Neutrophil (primary cell): Measurements from ENCODE around the gene CCDC74B.
"Not testable (repeated sequence)": the region's sequence is repeated elsewhere in the genome, so short reads cannot be mapped to it uniquely, and the experiment has no call there.

Experiments used
- H3K27ac ChIP-seq: fragments of 200-600 bp; sonication (generic); 2 replicates; pipeline ENCODE4 v1.5.1; 2016; ENCODE audit warnings: mild to moderate bottlenecking, moderate library complexity
- H3K27me3 ChIP-seq: fragments of 200-600 bp; sonication (generic); 2 replicates; pipeline ENCODE4 v1.6.0; 2016; ENCODE audit warnings: mild to moderate bottlenecking
- H3K36me3 ChIP-seq: fragments of 200-600 bp; sonication (generic); 2 replicates; pipeline ENCODE4 v1.5.1; 2017
- H3K4me1 ChIP-seq, 2 experiments: fragments of 200-600 bp in 1 of 2; sonication (generic) in 1 of 2; 1 replicate in 1 of 2; 2 replicates in 1 of 2; pipeline versions ENCODE4 v1.5.1 to v1.6.1; 2013 to 2016; ENCODE audit warnings: low read depth in 1 of 2, low read length in 1 of 2, mild to moderate bottlenecking in 1 of 2, moderate library complexity in 1 of 2; ENCODE audit not compliant: control insufficient read depth in 1 of 2, insufficient read depth in 1 of 2
- H3K4me3 ChIP-seq, 2 experiments: fragments of 200-600 bp in 1 of 2; sonication (generic) in 1 of 2; 1 replicate in 1 of 2; 2 replicates in 1 of 2; pipeline ENCODE4 v1.5.1; 2013 to 2016; ENCODE audit warnings: low read depth in 1 of 2, low read length in 1 of 2, mild to moderate bottlenecking in 1 of 2, moderate library complexity in 1 of 2
- H3K9me3 ChIP-seq: fragments of 200-600 bp; sonication (generic); 2 replicates; pipeline ENCODE4 v1.5.1; 2016
- TF ChIP-seq, protein P1 (sequence below): fragments of 200-600 bp; sonication (generic); IDR thresholded peaks from 2 replicates; pipeline ENCODE4 v1.5.1; 2016; ENCODE audit warnings: antibody characterized with exemption

Gene CCDC74B

DNA sequence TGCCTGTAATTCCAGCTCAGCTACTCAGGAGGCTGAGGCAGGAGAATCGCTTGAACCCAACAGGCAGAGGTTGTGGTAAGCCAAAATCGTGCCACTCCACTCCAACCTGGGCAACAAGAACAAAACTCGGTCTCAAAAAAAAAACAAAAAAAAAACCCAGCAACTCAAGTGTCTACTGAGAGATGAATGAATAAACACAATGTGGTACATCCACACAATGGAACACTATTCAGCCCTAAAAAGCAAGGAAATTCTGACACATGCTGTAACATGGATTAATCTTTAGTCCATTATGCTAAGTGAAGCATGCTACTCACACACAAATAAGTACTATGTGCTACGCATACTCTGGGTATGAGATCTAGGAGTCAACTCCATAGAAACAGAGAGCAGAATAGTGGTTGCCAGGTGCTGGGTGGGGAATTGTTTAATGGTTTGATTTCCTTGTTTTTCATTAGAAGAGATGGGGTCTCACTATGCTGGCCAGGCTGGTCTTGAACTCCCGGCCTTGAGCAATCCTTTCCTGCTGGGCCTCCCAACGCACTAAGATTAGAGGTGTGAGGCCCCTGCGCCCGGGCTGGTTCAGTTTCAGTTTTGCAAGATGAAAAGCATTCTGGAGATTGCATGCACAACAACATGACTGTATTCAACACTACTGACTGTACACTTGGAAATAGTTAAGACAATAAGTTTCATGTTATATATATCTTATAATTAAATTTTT is 20.5 kb upstream of the CCDC74B start:
- Histone ChIP-seq H3K4me3 (no peak overlapping the region), H3K27ac (no peak overlapping the region), H3K27me3 (no peaks in the 10 kb centered on the region), H3K4me1 (no peaks in the 10 kb centered on the region), H3K9me3 (no peaks in the 10 kb centered on the region), H3K36me3 (peaks cover 65% of the 10 kb centered on the region)
- TF ChIP-seq, protein P1, sequence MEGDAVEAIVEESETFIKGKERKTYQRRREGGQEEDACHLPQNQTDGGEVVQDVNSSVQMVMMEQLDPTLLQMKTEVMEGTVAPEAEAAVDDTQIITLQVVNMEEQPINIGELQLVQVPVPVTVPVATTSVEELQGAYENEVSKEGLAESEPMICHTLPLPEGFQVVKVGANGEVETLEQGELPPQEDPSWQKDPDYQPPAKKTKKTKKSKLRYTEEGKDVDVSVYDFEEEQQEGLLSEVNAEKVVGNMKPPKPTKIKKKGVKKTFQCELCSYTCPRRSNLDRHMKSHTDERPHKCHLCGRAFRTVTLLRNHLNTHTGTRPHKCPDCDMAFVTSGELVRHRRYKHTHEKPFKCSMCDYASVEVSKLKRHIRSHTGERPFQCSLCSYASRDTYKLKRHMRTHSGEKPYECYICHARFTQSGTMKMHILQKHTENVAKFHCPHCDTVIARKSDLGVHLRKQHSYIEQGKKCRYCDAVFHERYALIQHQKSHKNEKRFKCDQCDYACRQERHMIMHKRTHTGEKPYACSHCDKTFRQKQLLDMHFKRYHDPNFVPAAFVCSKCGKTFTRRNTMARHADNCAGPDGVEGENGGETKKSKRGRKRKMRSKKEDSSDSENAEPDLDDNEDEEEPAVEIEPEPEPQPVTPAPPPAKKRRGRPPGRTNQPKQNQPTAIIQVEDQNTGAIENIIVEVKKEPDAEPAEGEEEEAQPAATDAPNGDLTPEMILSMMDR: no peak

- H3K4me1 ChIP-seq: no peaks in the 10 kb centered on the region
- H3K4me3 ChIP-seq: no peak overlapping the region
- no peaks in the 10 kb centered on the region for H3K27me3 ChIP-seq
- H3K36me3 ChIP-seq: peaks cover 76% of the 10 kb centered on the region
- H3K27ac ChIP-seq: no peak overlapping the region
- TF ChIP-seq, protein P1: no peak
- H3K9me3 ChIP-seq: no peaks in the 10 kb centered on the region
These were observed 18.1 kb upstream of the CCDC74B start for GRCh38 chr2:130162968-130163367.

- not testable (repeated sequence) for H3K4me3 ChIP-seq, H3K27me3 ChIP-seq, H3K27ac ChIP-seq, H3K4me1 ChIP-seq, H3K9me3 ChIP-seq
- peaks cover 72% of the 10 kb centered on the region for H3K36me3 ChIP-seq
These were observed 17.6 kb upstream of the CCDC74B start for GRCh38 chr2:130162486-130162885.

- H3K4me3 ChIP-seq, H3K4me1 ChIP-seq, H3K9me3 ChIP-seq, H3K27ac ChIP-seq, H3K27me3 ChIP-seq: not testable (repeated sequence)
- H3K36me3 ChIP-seq: peaks cover 60% of the 10 kb centered on the region
These were observed 16.2 kb upstream of the CCDC74B start for GRCh38 chr2:130160838-130161705.

GRCh38 chr2:130160131-130160530 is 15.2 kb upstream of the CCDC74B start:
- H3K36me3 ChIP-seq: peaks cover 56% of the 10 kb centered on the region
- H3K27ac ChIP-seq: no peak overlapping the region
- H3K4me1 ChIP-seq: no peaks in the 10 kb centered on the region
- no peaks in the 10 kb centered on the region for H3K27me3 ChIP-seq
- no peak overlapping the region for H3K4me3 ChIP-seq
- TF ChIP-seq, protein P1: no peak
- no peaks in the 10 kb centered on the region for H3K9me3 ChIP-seq

- peaks cover 58% of the 10 kb centered on the region for H3K36me3 ChIP-seq
- not testable (repeated sequence) for H3K4me3 ChIP-seq, H3K4me1 ChIP-seq, H3K9me3 ChIP-seq, H3K27me3 ChIP-seq, H3K27ac ChIP-seq
These were observed 14.5 kb upstream of the CCDC74B start for GRCh38 chr2:130159376-130159775.

- peaks cover 58% of the 10 kb centered on the region for H3K36me3 ChIP-seq
- no peaks in the 10 kb centered on the region for H3K9me3 ChIP-seq
- TF ChIP-seq, protein P1: no peak
- H3K27ac ChIP-seq: no peak overlapping the region
- no peaks in the 10 kb centered on the region for H3K27me3 ChIP-seq
- H3K4me1 ChIP-seq: no peaks in the 10 kb centered on the region
- no peak overlapping the region for H3K4me3 ChIP-seq
These were observed 13.7 kb upstream of the CCDC74B start for GRCh38 chr2:130158631-130159030.

- not testable (repeated sequence) for H3K27me3 ChIP-seq, H3K9me3 ChIP-seq, H3K27ac ChIP-seq, H3K4me1 ChIP-seq, H3K4me3 ChIP-seq
- H3K36me3 ChIP-seq: peaks cover 58% of the 10 kb centered on the region
These were observed 13.1 kb upstream of the CCDC74B start for GRCh38 chr2:130157825-130158514.

DNA sequence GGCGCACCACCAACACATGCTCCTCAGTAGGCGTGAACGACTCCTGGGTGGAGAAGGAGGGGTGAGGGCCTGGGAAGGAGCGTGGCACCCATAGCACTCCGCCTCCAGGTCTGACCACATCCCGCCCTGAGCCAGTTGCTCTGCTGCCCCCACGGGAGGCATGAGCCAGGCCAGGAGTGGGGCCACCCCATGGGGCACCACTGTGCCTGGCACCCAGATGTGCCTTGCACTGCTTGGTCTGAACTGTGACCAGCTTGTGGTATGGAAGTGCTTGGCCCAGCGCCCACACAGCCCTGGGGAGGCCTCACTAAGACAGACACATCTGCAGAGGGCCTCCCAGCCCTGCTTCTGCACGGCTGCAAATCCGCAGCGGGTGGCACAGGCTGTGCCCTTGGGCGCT is 12.4 kb upstream of the CCDC74B start:
- H3K27ac ChIP-seq, H3K27me3 ChIP-seq, H3K4me1 ChIP-seq, H3K4me3 ChIP-seq, H3K9me3 ChIP-seq: not testable (repeated sequence)
- peaks cover 58% of the 10 kb centered on the region for H3K36me3 ChIP-seq
